ENCODE data around the gene TRAF2.

The TRAF2 gene

GRCh38 chr9:136901516-136902258 lies 15.4 kb downstream of the TRAF2 start:
- peak; percentile 76 for ATAC-seq
- TF ChIP-seq TOX (CRISPR knock-in tag; IDR thresholded peaks at IDR 0.05; ENCODE audit: borderline replicate concordance) (no peak), ZFP30 (CRISPR knock-in tag; IDR thresholded peaks at IDR 0.05) (no peak), TCF4 (CRISPR knock-in tag; IDR thresholded peaks at IDR 0.05; ENCODE audit: borderline replicate concordance) (no peak), ZNF70 (CRISPR knock-in tag; IDR thresholded peaks at IDR 0.05) (no peak), ZC3H10 (CRISPR knock-in tag; IDR thresholded peaks at IDR 0.05) (no peak)

- ATAC-seq = peak; percentile 81
- TF ChIP-seq ZNF70 (CRISPR knock-in tag; IDR thresholded peaks at IDR 0.05) = no peak
- no peak for TF ChIP-seq PPARA (CRISPR knock-in tag; IDR thresholded peaks at IDR 0.05; ENCODE audit: borderline replicate concordance)
- TF ChIP-seq ARNTL (CRISPR knock-in tag; IDR thresholded peaks at IDR 0.05; ENCODE audit: borderline replicate concordance, low read depth) = no peak
- no peak for TF ChIP-seq ZFP30 (CRISPR knock-in tag; IDR thresholded peaks at IDR 0.05)
- TF ChIP-seq ISL1 (CRISPR knock-in tag; IDR thresholded peaks at IDR 0.05) = no peak
- TF ChIP-seq ZNF565 (CRISPR knock-in tag; conservative IDR thresholded peaks at IDR 0.05; ENCODE audit: low read depth) = no peak
- no peak for TF ChIP-seq ZC3H10 (CRISPR knock-in tag; IDR thresholded peaks at IDR 0.05)
- no peak for TF ChIP-seq POU6F1 (CRISPR knock-in tag; IDR thresholded peaks at IDR 0.05; ENCODE audit: borderline replicate concordance, low read depth)
- no peak for TF ChIP-seq CSRNP3 (CRISPR knock-in tag; IDR thresholded peaks at IDR 0.05)
- TF ChIP-seq BACH2 (CRISPR knock-in tag; IDR thresholded peaks at IDR 0.05; ENCODE audit: borderline replicate concordance) = no peak
- no peak for TF ChIP-seq ZFP3 (CRISPR knock-in tag; IDR thresholded peaks at IDR 0.05)
- TF ChIP-seq CREB5 (CRISPR knock-in tag; IDR thresholded peaks at IDR 0.05; ENCODE audit: low read depth) = no peak
- no peak for TF ChIP-seq PATZ1 (CRISPR knock-in tag; IDR thresholded peaks at IDR 0.05; ENCODE audit: borderline replicate concordance)
- TF ChIP-seq OSR1 (CRISPR knock-in tag; IDR thresholded peaks at IDR 0.05) = no peak
- TF ChIP-seq ZNF8 (CRISPR knock-in tag; IDR thresholded peaks at IDR 0.05) = no peak
- no peak for TF ChIP-seq SNAI2 (CRISPR knock-in tag; IDR thresholded peaks at IDR 0.05)
- no peak for TF ChIP-seq TSHZ2 (CRISPR knock-in tag; IDR thresholded peaks at IDR 0.05)
These were observed 16.0 kb downstream of the TRAF2 start for GRCh38 chr9:136902259-136902821.

- no peak for ATAC-seq
- TF ChIP-seq GLIS3 (CRISPR knock-in tag; IDR thresholded peaks at IDR 0.05) (no peak), ESRRG (CRISPR knock-in tag; IDR thresholded peaks at IDR 0.05) (no peak), CREB5 (CRISPR knock-in tag; IDR thresholded peaks at IDR 0.05; ENCODE audit: low read depth) (no peak), PPARA (CRISPR knock-in tag; IDR thresholded peaks at IDR 0.05; ENCODE audit: borderline replicate concordance) (no peak), ZFP3 (CRISPR knock-in tag; IDR thresholded peaks at IDR 0.05) (no peak), CSRNP3 (CRISPR knock-in tag; IDR thresholded peaks at IDR 0.05) (no peak), SNAI2 (CRISPR knock-in tag; IDR thresholded peaks at IDR 0.05) (no peak), OSR1 (CRISPR knock-in tag; IDR thresholded peaks at IDR 0.05) (no peak), ZNF8 (CRISPR knock-in tag; IDR thresholded peaks at IDR 0.05) (no peak), TOX (CRISPR knock-in tag; IDR thresholded peaks at IDR 0.05; ENCODE audit: borderline replicate concordance) (no peak), ZNF70 (CRISPR knock-in tag; IDR thresholded peaks at IDR 0.05) (no peak), ZNF565 (CRISPR knock-in tag; conservative IDR thresholded peaks at IDR 0.05; ENCODE audit: low read depth) (no peak), PATZ1 (CRISPR knock-in tag; IDR thresholded peaks at IDR 0.05; ENCODE audit: borderline replicate concordance) (no peak)
These were observed 16.8 kb downstream of the TRAF2 start for GRCh38 chr9:136903041-136903554.
